Measurements from ENCODE around the gene P2RY10. TPM values are rescaled to one million over a fixed set of nuclear protein-coding genes. Genes with fewer than 3 reads are reported as not detected.

The P2RY10 gene
- total RNA-seq, 1 donor from 2014 or later, result not detected

- Mint-ChIP-seq H3K9me3 (ENCODE audit: unreplicated experiment) (no peaks in the 10 kb centered on the region), H3K27ac (ENCODE audit: unreplicated experiment) (no peak overlapping the region), H3K36me3 (ENCODE audit: low read depth, unreplicated experiment) (no peaks in the 10 kb centered on the region), H3K27me3 (ENCODE audit: low read depth, unreplicated experiment) (peaks cover under 1% of the 10 kb centered on the region), H3K4me3 (ENCODE audit: unreplicated experiment) (no peak overlapping the region), H3K4me1 (ENCODE audit: low read depth, unreplicated experiment) (peaks cover 3% of the 10 kb centered on the region)
- no peak overlapping the region for H3K4me2 ChIP-seq (ENCODE audit: low read length)
- H3K4me1 ChIP-seq (ENCODE audit: insufficient read depth, low read length), result no peaks in the 10 kb centered on the region
- TF ChIP-seq, protein P1, sequence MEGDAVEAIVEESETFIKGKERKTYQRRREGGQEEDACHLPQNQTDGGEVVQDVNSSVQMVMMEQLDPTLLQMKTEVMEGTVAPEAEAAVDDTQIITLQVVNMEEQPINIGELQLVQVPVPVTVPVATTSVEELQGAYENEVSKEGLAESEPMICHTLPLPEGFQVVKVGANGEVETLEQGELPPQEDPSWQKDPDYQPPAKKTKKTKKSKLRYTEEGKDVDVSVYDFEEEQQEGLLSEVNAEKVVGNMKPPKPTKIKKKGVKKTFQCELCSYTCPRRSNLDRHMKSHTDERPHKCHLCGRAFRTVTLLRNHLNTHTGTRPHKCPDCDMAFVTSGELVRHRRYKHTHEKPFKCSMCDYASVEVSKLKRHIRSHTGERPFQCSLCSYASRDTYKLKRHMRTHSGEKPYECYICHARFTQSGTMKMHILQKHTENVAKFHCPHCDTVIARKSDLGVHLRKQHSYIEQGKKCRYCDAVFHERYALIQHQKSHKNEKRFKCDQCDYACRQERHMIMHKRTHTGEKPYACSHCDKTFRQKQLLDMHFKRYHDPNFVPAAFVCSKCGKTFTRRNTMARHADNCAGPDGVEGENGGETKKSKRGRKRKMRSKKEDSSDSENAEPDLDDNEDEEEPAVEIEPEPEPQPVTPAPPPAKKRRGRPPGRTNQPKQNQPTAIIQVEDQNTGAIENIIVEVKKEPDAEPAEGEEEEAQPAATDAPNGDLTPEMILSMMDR (IDR thresholded peaks at IDR 0.05; ENCODE audit: insufficient read depth, low read depth, low read length), result no peak
- TF ChIP-seq EZH2 (IDR thresholded peaks at IDR 0.05; ENCODE audit: insufficient read depth, low read length), result no peak
- no peak overlapping the region for H3K27ac ChIP-seq (ENCODE audit: low read depth, low read length)
- H4K20me1 ChIP-seq (ENCODE audit: insufficient read depth, low read length), result no peaks in the 10 kb centered on the region
- H3K4me3 ChIP-seq (ENCODE audit: insufficient read depth, low read depth, low read length), result no peak overlapping the region
- no peaks in the 10 kb centered on the region for H3K79me2 ChIP-seq (ENCODE audit: insufficient read depth, low read length)
- no peaks in the 10 kb centered on the region for H3K27me3 ChIP-seq (ENCODE audit: insufficient read depth, low read length)
- no peak overlapping the region for H2AFZ ChIP-seq (ENCODE audit: low read depth, low read length)
- H3K36me3 ChIP-seq (ENCODE audit: insufficient read depth, low read length), result no peaks in the 10 kb centered on the region
- H3K9ac ChIP-seq (ENCODE audit: low read length), result no peak overlapping the region
- no peaks in the 10 kb centered on the region for H3K9me3 ChIP-seq (ENCODE audit: insufficient read depth, low read depth, low read length)
- DNase-seq (ENCODE audit: low read depth), result no peak
- peak; percentile 32 for FAIRE-seq
Observed at GRCh38 chrX:78957768-78958130, 12.6 kb downstream of the P2RY10 start.

DNA sequence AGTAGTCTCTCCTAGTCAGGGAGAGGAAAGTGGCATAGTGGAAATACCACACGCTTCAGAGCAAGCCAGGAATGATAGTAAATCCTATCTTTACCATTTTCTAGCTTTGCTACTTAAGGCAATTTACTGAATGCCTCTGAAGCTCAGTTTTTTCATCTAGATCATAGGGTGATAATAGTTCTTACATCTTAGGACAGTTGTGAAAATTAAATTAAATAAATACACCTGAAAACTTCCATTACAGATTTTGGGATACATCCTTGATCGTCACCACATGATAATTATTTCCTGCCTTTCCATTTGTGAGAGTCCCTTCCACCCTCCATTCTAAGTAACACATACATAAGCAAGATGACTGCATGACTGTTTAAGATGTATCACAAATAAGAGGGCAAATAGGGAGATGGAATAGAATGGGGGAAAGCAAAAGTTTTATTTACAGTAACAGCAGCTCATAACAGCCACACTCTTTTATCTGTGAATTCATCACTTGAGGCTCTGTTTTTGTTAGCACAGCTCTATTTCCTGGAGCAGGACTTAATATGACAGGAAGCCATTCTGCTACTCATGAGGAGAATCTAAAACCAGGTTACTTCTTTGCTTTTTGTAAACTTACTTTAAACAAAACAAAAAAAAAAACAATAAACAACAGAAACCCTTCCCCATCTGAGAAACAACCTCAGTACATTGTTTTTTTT lies 13.4 kb downstream of the P2RY10 start:
- no peaks in the 10 kb centered on the region for H3K27me3 ChIP-seq (ENCODE audit: insufficient read depth, low read length)
- Mint-ChIP-seq H3K4me1 (ENCODE audit: low read depth, unreplicated experiment) (peaks cover 3% of the 10 kb centered on the region), H3K36me3 (ENCODE audit: low read depth, unreplicated experiment) (no peaks in the 10 kb centered on the region), H3K9me3 (ENCODE audit: unreplicated experiment) (no peaks in the 10 kb centered on the region), H3K4me3 (ENCODE audit: unreplicated experiment) (no peak overlapping the region), H3K27ac (ENCODE audit: unreplicated experiment) (no peak overlapping the region), H3K27me3 (ENCODE audit: low read depth, unreplicated experiment) (no peaks in the 10 kb centered on the region)
- H3K9ac ChIP-seq (ENCODE audit: low read length), result no peak overlapping the region
- no peaks in the 10 kb centered on the region for H3K36me3 ChIP-seq (ENCODE audit: insufficient read depth, low read length)
- no peak for TF ChIP-seq EZH2 (IDR thresholded peaks at IDR 0.05; ENCODE audit: insufficient read depth, low read length)
- TF ChIP-seq, protein P1 (IDR thresholded peaks at IDR 0.05; ENCODE audit: insufficient read depth, low read depth, low read length), result no peak
- no peak overlapping the region for H3K4me3 ChIP-seq (ENCODE audit: insufficient read depth, low read depth, low read length)
- no peaks in the 10 kb centered on the region for H3K4me1 ChIP-seq (ENCODE audit: insufficient read depth, low read length)
- no peak for DNase-seq (ENCODE audit: low read depth)
- H3K4me2 ChIP-seq (ENCODE audit: low read length), result no peak overlapping the region
- H4K20me1 ChIP-seq (ENCODE audit: insufficient read depth, low read length), result no peaks in the 10 kb centered on the region
- H3K27ac ChIP-seq (ENCODE audit: low read depth, low read length), result no peak overlapping the region
- no peaks in the 10 kb centered on the region for H3K9me3 ChIP-seq (ENCODE audit: insufficient read depth, low read depth, low read length)
- peak; percentile 79 for FAIRE-seq
- H2AFZ ChIP-seq (ENCODE audit: low read depth, low read length), result no peak overlapping the region
- no peaks in the 10 kb centered on the region for H3K79me2 ChIP-seq (ENCODE audit: insufficient read depth, low read length)

GRCh38 chrX:78960888-78961287 lies 15.7 kb downstream of the P2RY10 start:
- no peak overlapping the region for H3K27ac ChIP-seq (ENCODE audit: low read depth, low read length)
- Mint-ChIP-seq H3K27me3 (ENCODE audit: low read depth, unreplicated experiment) (no peaks in the 10 kb centered on the region), H3K4me3 (ENCODE audit: unreplicated experiment) (no peak overlapping the region), H3K4me1 (ENCODE audit: low read depth, unreplicated experiment) (peaks cover 3% of the 10 kb centered on the region), H3K9me3 (ENCODE audit: unreplicated experiment) (no peaks in the 10 kb centered on the region), H3K27ac (ENCODE audit: unreplicated experiment) (no peak overlapping the region), H3K36me3 (ENCODE audit: low read depth, unreplicated experiment) (no peaks in the 10 kb centered on the region)
- H3K27me3 ChIP-seq (ENCODE audit: insufficient read depth, low read length), result no peaks in the 10 kb centered on the region
- H3K9ac ChIP-seq (ENCODE audit: low read length), result no peak overlapping the region
- no peaks in the 10 kb centered on the region for H3K4me1 ChIP-seq (ENCODE audit: insufficient read depth, low read length)
- no peak overlapping the region for H3K4me2 ChIP-seq (ENCODE audit: low read length)
- FAIRE-seq, result no peak
- H3K9me3 ChIP-seq (ENCODE audit: insufficient read depth, low read depth, low read length), result no peaks in the 10 kb centered on the region
- H3K4me3 ChIP-seq (ENCODE audit: insufficient read depth, low read depth, low read length), result no peak overlapping the region
- H4K20me1 ChIP-seq (ENCODE audit: insufficient read depth, low read length), result no peaks in the 10 kb centered on the region
- H3K36me3 ChIP-seq (ENCODE audit: insufficient read depth, low read length), result no peaks in the 10 kb centered on the region
- no peak for DNase-seq (ENCODE audit: low read depth)
- TF ChIP-seq, protein P1 (IDR thresholded peaks at IDR 0.05; ENCODE audit: insufficient read depth, low read depth, low read length), result no peak
- no peak for TF ChIP-seq EZH2 (IDR thresholded peaks at IDR 0.05; ENCODE audit: insufficient read depth, low read length)
- H3K79me2 ChIP-seq (ENCODE audit: insufficient read depth, low read length), result no peaks in the 10 kb centered on the region
- H2AFZ ChIP-seq (ENCODE audit: low read depth, low read length), result no peak overlapping the region

All from astrocyte (in vitro differentiated cells and primary cell).